Measurements from ENCODE around the gene MESP1.
"Not testable (repeated sequence)": the region's sequence is repeated elsewhere in the genome, so short reads cannot be mapped to it uniquely, and the experiment has no call there.

Gene MESP1

DNA sequence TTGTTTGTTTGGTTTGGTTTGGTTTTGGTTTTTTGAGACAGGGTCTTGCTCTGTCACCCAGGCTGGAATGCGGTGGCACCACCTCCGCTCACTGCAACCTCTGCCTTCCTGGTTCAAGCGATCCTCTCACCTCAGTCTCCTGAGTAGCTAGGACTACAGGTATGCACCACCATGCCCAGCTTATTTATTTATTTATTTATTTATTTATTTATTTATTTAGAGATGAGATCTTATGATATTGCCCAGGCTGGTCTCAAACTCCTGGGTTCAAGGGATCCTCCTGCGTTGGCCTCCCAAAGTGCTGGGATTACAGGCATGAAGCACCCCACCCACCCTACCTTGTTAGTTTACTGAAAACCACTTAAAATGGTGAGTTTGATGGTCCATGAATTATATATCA is 37.5 kb upstream of the MESP1 start:
- not testable (repeated sequence) for H3K36me3 ChIP-seq (ENCODE audit: control insufficient read depth in 2 of 2, insufficient read depth in 2 of 2, low read length in 2 of 2)

DNA sequence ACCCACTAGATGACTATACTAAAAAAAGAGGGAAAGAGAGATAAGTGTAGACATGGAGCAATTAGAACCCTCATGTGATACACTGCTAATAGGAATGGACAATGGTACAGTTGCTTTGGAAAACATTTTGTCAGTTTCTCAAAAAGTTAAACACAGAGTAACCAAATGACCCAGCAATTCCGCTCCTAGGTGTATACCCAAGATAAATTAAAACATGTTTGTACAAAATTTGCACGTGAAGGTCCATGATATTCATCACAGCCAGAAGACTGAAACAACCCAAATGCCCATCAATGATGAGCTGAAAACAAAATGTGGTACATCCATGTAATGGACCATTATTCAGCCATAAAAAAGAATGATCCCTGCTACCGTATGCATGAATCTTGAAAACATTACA is 36.9 kb upstream of the MESP1 start:
- H3K27me3 ChIP-seq (ENCODE audit: control insufficient read depth in 1 of 2, insufficient read depth in 2 of 2, low read length in 2 of 2), result no peaks in the 10 kb centered on the region
- peaks cover 3 to 8% of the 10 kb centered on the region in 2 donors for H3K9me3 ChIP-seq (ENCODE audit: control insufficient read depth in 2 of 2, low read length in 2 of 2)
- no peaks in the 10 kb centered on the region for H3K36me3 ChIP-seq (ENCODE audit: control insufficient read depth in 2 of 2, insufficient read depth in 2 of 2, low read length in 2 of 2)
- no peak overlapping the region for H3K27ac ChIP-seq (ENCODE audit: low read length)
- H3K4me1 ChIP-seq (ENCODE audit: control insufficient read depth, insufficient read depth, low read length), result no peaks in the 10 kb centered on the region
- no peak overlapping the region for H3K9ac ChIP-seq (ENCODE audit: low read length in 2 of 2)
- H3K4me3 ChIP-seq (ENCODE audit: low read length in 2 of 2), result no peak overlapping the region

More for the DNA sequence above, 37.5 kb upstream of the MESP1 start:
- not testable (repeated sequence) for H3K27me3 ChIP-seq (ENCODE audit: control insufficient read depth in 1 of 2, insufficient read depth in 2 of 2, low read length in 2 of 2); H3K9ac ChIP-seq (ENCODE audit: low read length in 2 of 2); H3K27ac ChIP-seq (ENCODE audit: low read length); H3K9me3 ChIP-seq (ENCODE audit: control insufficient read depth in 2 of 2, low read length in 2 of 2); H3K4me3 ChIP-seq (ENCODE audit: low read length in 2 of 2); H3K4me1 ChIP-seq (ENCODE audit: control insufficient read depth, insufficient read depth, low read length)

DNA sequence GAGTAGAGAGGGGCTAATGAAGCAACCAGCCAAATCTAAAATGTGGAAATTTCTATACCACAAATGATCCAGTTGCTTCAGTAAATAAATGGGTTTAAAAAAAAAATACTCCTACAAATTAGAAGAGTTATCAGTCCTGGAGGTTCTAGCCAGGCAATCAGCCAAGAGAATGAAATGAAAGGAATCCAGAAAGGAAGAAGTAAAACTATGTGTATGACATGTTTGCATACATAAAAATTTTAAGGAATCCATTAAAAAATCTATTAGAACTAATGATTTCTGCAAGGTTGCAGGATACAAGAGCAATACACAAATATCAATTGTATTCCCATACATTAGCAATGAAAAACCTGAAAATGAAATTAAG is 34.7 kb upstream of the MESP1 start:
- H3K4me3 ChIP-seq (ENCODE audit: low read length in 2 of 2), result no peak overlapping the region
- H3K4me1 ChIP-seq (ENCODE audit: control insufficient read depth, insufficient read depth, low read length), result no peaks in the 10 kb centered on the region
- no peak overlapping the region for H3K9ac ChIP-seq (ENCODE audit: low read length in 2 of 2)
- H3K27ac ChIP-seq (ENCODE audit: low read length), result no peak overlapping the region
- H3K36me3 ChIP-seq (ENCODE audit: control insufficient read depth in 2 of 2, insufficient read depth in 2 of 2, low read length in 2 of 2), result no peaks in the 10 kb centered on the region
- H3K27me3 ChIP-seq (ENCODE audit: control insufficient read depth in 1 of 2, insufficient read depth in 2 of 2, low read length in 2 of 2), result no peaks in the 10 kb centered on the region
- H3K9me3 ChIP-seq (ENCODE audit: control insufficient read depth in 2 of 2, low read length in 2 of 2), result peaks cover 3 to 8% of the 10 kb centered on the region in 2 donors

DNA sequence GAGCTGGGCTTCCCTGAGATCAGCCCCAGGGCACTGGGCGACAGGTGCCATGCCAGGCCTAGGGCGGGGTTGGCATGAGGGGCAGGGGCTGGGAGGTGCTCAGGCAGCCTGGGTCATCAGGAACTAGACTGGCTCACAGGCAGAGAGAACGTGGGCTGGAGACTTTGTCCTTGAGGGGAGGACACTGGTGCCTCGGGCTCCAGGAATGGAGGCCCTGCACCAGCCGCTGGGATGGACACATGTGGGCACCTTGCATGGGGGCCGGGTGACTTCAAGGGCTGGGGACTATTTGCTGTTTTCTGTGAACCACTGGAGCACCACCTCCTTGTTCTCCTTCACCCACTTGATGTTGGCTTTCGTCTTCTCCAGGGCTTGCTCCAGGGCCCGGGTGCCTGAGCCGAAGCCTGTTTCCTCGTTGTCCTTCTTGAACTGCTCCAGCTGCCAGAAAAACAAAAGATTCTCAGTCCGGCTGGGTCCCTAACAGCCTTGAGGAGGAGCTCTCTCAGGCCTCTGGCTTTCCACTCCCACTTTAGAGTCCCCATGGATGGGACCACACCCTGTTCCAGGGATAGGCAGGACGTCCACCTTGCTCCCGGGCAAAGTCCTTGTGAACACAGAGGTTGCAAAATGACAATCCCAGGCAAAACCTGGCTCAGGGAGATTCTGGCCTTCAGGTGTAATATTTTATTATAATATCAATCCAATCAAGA is 34.2 kb upstream of the MESP1 start:
- Histone ChIP-seq H3K36me3 (ENCODE audit: control insufficient read depth in 2 of 2, insufficient read depth in 2 of 2, low read length in 2 of 2) (no peaks in the 10 kb centered on the region), H3K9me3 (ENCODE audit: control insufficient read depth in 2 of 2, low read length in 2 of 2) (peaks cover 3 to 8% of the 10 kb centered on the region in 2 donors), H3K27ac (ENCODE audit: low read length) (no peak overlapping the region), H3K4me1 (ENCODE audit: control insufficient read depth, insufficient read depth, low read length) (no peaks in the 10 kb centered on the region), H3K9ac (ENCODE audit: low read length in 2 of 2) (no peak overlapping the region), H3K27me3 (ENCODE audit: control insufficient read depth in 1 of 2, insufficient read depth in 2 of 2, low read length in 2 of 2) (no peaks in the 10 kb centered on the region), H3K4me3 (ENCODE audit: low read length in 2 of 2) (no peak overlapping the region)

DNA sequence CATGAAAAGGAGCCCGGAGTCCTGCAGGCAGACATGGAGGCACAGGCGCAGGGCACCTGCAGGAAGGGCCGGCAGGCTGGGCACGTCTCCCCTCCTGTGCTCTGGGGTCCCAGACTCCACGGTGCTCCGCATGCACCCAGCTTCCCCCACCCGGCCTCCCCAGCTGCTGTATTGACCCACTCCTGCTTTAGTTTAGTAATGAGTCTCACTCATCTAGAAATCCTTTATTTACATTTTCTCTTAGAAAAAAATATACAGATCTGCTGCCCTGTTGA is 33.6 kb upstream of the MESP1 start:
- no peak overlapping the region for H3K9ac ChIP-seq (ENCODE audit: low read length in 2 of 2)
- H3K4me1 ChIP-seq (ENCODE audit: control insufficient read depth, insufficient read depth, low read length), result no peaks in the 10 kb centered on the region
- no peaks in the 10 kb centered on the region for H3K36me3 ChIP-seq (ENCODE audit: control insufficient read depth in 2 of 2, insufficient read depth in 2 of 2, low read length in 2 of 2)
- no peak overlapping the region for H3K27ac ChIP-seq (ENCODE audit: low read length)
- H3K9me3 ChIP-seq (ENCODE audit: control insufficient read depth in 2 of 2, low read length in 2 of 2), result peaks cover 3 to 8% of the 10 kb centered on the region in 2 donors
- no peaks in the 10 kb centered on the region for H3K27me3 ChIP-seq (ENCODE audit: control insufficient read depth in 1 of 2, insufficient read depth in 2 of 2, low read length in 2 of 2)
- H3K4me3 ChIP-seq (ENCODE audit: low read length in 2 of 2), result no peak overlapping the region

DNA sequence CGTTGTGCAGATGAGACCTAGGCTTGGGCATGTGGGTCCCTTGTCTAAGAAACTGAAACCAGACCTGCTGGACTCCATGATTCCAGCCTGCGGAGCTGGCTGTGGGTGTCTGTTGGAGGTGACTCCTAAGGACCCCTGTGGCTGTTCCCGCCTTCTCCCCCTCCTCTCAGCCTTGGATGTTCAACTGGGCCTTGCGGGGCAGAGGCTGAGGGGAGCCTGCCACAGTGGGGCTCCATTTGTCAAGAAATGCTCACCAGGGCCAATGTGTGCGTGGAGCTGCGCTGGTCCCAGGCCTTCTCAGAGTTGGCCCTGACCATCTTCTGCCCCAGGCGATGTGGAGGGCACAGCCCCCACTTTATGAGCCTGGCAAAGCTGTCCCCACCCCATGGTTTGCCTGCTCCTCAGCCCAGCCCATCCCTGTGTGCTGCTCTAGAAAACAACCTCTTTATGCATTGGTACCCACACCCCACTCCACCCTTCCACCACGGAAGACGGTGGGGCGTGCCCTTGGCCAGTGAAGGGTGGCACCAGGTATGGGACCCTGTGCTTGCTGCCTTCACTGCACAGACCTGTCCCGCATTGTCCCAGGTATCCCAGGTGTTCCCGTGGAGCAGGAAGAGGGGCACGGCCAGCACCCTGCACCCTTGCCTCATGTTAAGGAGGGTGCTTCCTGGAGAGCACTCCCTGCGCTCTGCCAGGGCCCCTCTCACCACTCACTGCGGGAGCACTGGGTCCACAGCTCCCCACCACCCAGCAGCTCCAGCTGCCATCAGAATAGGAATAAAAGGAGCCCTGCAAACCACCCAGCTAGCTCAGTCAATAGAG is 33.0 kb upstream of the MESP1 start:
- H3K27ac ChIP-seq (ENCODE audit: low read length), result no peak overlapping the region
- H3K9me3 ChIP-seq (ENCODE audit: control insufficient read depth in 2 of 2, low read length in 2 of 2), result peaks cover 3 to 8% of the 10 kb centered on the region in 2 donors
- no peak overlapping the region for H3K4me3 ChIP-seq (ENCODE audit: low read length in 2 of 2)
- no peaks in the 10 kb centered on the region for H3K27me3 ChIP-seq (ENCODE audit: control insufficient read depth in 1 of 2, insufficient read depth in 2 of 2, low read length in 2 of 2)
- H3K4me1 ChIP-seq (ENCODE audit: control insufficient read depth, insufficient read depth, low read length), result no peaks in the 10 kb centered on the region
- H3K9ac ChIP-seq (ENCODE audit: low read length in 2 of 2), result no peak overlapping the region
- no peaks in the 10 kb centered on the region for H3K36me3 ChIP-seq (ENCODE audit: control insufficient read depth in 2 of 2, insufficient read depth in 2 of 2, low read length in 2 of 2)

DNA sequence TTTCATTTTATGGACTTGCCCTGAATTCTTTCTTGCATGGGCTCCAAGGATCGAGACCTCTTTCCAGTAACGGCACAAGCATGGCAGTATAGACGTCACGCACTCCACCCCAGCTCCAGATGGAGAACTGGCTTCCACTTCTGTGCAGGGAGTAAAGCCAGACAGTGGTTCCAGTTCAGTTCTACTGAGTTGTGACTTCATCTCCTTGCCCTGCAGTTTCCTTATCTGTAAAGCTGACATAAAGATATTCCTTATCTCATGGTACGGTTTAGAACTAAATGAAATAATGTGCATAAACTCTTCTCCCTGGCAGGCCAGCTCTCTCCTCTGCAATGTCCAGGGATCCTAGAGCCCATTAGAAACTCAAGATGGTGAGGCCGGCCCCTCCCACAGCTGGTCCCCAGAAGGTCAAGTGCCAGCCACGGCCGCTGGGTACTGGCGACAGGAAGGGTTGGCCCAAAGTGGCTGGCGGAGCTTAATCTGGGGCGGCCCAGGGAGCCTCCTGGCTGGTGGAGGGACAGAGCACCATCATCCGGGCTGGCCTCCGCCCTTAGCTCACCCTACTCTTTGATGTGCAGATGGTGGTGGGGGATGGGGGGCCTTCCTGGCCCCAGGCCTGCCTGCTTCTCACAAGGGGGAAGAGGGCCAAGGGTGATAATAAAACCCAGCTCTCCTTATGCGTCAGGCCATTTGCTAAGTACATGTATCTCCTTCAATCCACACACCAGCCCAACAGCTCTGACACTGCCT is 32.2 kb upstream of the MESP1 start:
- H3K4me3 ChIP-seq (ENCODE audit: low read length in 2 of 2), result no peak overlapping the region
- no peaks in the 10 kb centered on the region for H3K27me3 ChIP-seq (ENCODE audit: control insufficient read depth in 1 of 2, insufficient read depth in 2 of 2, low read length in 2 of 2)
- H3K4me1 ChIP-seq (ENCODE audit: control insufficient read depth, insufficient read depth, low read length), result no peaks in the 10 kb centered on the region
- no peak overlapping the region for H3K9ac ChIP-seq (ENCODE audit: low read length in 2 of 2)
- peaks cover 3 to 8% of the 10 kb centered on the region in 2 donors for H3K9me3 ChIP-seq (ENCODE audit: control insufficient read depth in 2 of 2, low read length in 2 of 2)
- H3K27ac ChIP-seq (ENCODE audit: low read length), result no peak overlapping the region
- no peaks in the 10 kb centered on the region for H3K36me3 ChIP-seq (ENCODE audit: control insufficient read depth in 2 of 2, insufficient read depth in 2 of 2, low read length in 2 of 2)

DNA sequence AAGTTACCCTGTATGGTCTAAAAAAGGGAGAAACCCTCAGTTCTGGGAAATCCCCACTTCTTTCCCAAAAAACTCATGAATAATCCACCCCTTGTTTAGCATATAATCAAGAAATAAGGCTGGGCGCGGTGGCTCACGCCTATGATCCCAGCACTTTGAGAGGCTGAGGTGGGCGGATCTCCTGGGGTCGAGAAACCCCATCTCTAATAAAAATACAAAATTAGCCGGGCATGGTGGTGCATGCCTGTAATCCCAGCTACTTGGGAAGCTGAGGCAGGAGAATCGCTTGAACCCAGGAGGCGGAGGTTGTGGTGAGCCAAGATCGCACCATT is 31.5 kb upstream of the MESP1 start:
- not testable (repeated sequence) for H3K9ac ChIP-seq (ENCODE audit: low read length in 2 of 2); H3K27me3 ChIP-seq (ENCODE audit: control insufficient read depth in 1 of 2, insufficient read depth in 2 of 2, low read length in 2 of 2); H3K4me1 ChIP-seq (ENCODE audit: control insufficient read depth, insufficient read depth, low read length); H3K27ac ChIP-seq (ENCODE audit: low read length); H3K36me3 ChIP-seq (ENCODE audit: control insufficient read depth in 2 of 2, insufficient read depth in 2 of 2, low read length in 2 of 2); H3K4me3 ChIP-seq (ENCODE audit: low read length in 2 of 2); H3K9me3 ChIP-seq (ENCODE audit: control insufficient read depth in 2 of 2, low read length in 2 of 2)

DNA sequence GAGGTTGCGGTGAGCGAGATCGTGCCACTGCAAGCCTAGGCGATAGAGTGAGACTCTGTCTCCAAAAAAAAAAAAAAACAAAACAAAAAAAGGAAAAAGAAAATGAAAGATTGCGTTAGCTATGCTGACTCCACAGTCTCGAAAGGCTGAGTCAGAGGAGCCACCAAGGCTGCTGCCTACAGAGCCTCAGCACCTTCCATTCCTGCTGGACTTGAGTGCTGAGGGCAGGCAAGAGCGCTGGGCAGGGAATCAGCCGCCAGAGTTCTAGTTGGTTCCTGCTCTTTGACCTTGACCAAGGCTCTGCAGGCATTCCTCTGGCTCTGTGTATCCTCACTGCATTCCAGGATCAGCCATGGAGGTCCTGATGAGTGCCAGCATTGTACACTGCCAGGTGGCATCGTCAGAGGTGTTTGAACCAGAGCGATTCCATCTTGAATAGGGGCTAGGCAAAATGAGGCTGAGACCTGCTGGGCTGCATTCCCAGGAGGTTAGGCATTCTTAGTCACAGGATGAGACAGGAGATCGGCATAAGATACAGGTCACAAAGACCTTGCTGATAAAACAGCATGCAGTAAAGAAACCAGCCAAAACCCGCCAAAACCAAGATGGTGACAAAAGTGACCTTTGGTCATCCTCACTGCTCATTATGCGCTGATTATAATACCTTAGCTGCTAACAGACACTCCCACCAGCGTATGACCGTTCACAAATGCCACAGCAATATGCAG is 31.0 kb upstream of the MESP1 start:
- Histone ChIP-seq H3K9me3 (ENCODE audit: control insufficient read depth in 2 of 2, low read length in 2 of 2) (no peaks in the 10 kb centered on the region), H3K36me3 (ENCODE audit: control insufficient read depth in 2 of 2, insufficient read depth in 2 of 2, low read length in 2 of 2) (no peaks in the 10 kb centered on the region), H3K27ac (ENCODE audit: low read length) (no peak overlapping the region), H3K4me1 (ENCODE audit: control insufficient read depth, insufficient read depth, low read length) (peaks cover 3% of the 10 kb centered on the region), H3K4me3 (ENCODE audit: low read length in 2 of 2) (no peak overlapping the region), H3K27me3 (ENCODE audit: control insufficient read depth in 1 of 2, insufficient read depth in 2 of 2, low read length in 2 of 2) (no peaks in the 10 kb centered on the region), H3K9ac (ENCODE audit: low read length in 2 of 2) (no peak overlapping the region)

DNA sequence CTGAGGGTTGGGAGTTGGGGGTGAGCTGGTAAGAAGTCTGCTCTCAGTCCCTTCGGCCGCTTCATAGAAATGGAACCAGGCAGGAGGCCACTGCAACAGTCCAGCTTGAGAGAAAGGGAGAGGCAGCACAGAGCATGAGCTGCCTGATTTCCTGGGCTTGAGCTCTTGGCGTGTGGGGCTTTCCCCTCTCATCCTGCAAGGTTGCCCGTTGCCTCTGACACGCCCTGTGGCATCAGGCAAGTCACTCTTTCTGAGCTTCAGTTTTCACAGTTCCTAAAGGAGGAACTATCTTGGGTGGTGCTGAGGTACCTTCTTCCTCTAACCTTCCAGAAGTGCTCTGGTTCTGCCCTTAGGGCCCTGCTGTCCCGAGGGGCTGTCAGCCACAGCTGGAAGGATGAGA is 30.0 kb upstream of the MESP1 start:
- Histone ChIP-seq H3K4me3 (ENCODE audit: low read length in 2 of 2) (no peak overlapping the region), H3K27me3 (ENCODE audit: control insufficient read depth in 1 of 2, insufficient read depth in 2 of 2, low read length in 2 of 2) (no peaks in the 10 kb centered on the region), H3K27ac (ENCODE audit: low read length) (no peak overlapping the region), H3K36me3 (ENCODE audit: control insufficient read depth in 2 of 2, insufficient read depth in 2 of 2, low read length in 2 of 2) (no peaks in the 10 kb centered on the region), H3K4me1 (ENCODE audit: control insufficient read depth, insufficient read depth, low read length) (peaks cover 13% of the 10 kb centered on the region), H3K9ac (ENCODE audit: low read length in 2 of 2) (no peak overlapping the region), H3K9me3 (ENCODE audit: control insufficient read depth in 2 of 2, low read length in 2 of 2) (no peaks in the 10 kb centered on the region)

Data from stomach smooth muscle (tissue), 2 donors.